IPS DF 6.9 (cell line): ENCODE data around the gene BTN1A1.
A peak's percentile ranks its signal among the peaks of the same experiment; 100 is the strongest.

Experiments
- DNase-seq: peaks from one replicate; pipeline ENCODE4 v3.0.0-alpha.2; 2013; ENCODE audit warnings: low read depth, low spot score
- H3K27ac ChIP-seq: one replicate; pipeline ENCODE4 v1.5.1; 2013; ENCODE audit warnings: low read length, control low read depth
- H3K27me3 ChIP-seq: 2 replicates; pipeline ENCODE4 v1.6.1; 2013; ENCODE audit warnings: mild to moderate bottlenecking, low read length; ENCODE audit not compliant: control insufficient read depth, insufficient read depth
- H3K36me3 ChIP-seq: 2 replicates; pipeline ENCODE4 v1.6.1; 2013; ENCODE audit warnings: low read length; ENCODE audit not compliant: control insufficient read depth, insufficient read depth
- H3K4me1 ChIP-seq: 2 replicates; pipeline ENCODE4 v1.6.1; 2013; ENCODE audit warnings: low read length; ENCODE audit not compliant: control insufficient read depth, insufficient read depth
- H3K4me3 ChIP-seq: 2 replicates; pipeline ENCODE4 v1.5.1; 2013; ENCODE audit warnings: mild to moderate bottlenecking, low read length
- H3K9me3 ChIP-seq: 2 replicates; pipeline ENCODE4 v1.6.1; 2013; ENCODE audit warnings: low read length, inconsistent platforms; ENCODE audit not compliant: control insufficient read depth, insufficient read depth
- WGBS: extraction: QIAGEN DNeasy Blood & Tissue Kit; methylation state at CpG from one replicate; pipeline ENCODE4 v1.1.7; 2013; ENCODE audit warnings: mixed read lengths, missing lambda C conversion rate; ENCODE audit not compliant: insufficient read length, insufficient coverage; 5-methylcytosine and 5-hydroxymethylcytosine counted together

BTN1A1 gene

GRCh38 chr6:26487466-26487865 is 12.6 kb upstream of the BTN1A1 start:
- no peaks in the 10 kb centered on the region for H3K36me3 ChIP-seq
- WGBS: 100% methylated on average over 1 of the region's 1 CpG
- no peak overlapping the region for H3K4me3 ChIP-seq
- DNase-seq: no peak
- H3K27me3 ChIP-seq: no peaks in the 10 kb centered on the region
- H3K9me3 ChIP-seq: no peaks in the 10 kb centered on the region
- no peaks in the 10 kb centered on the region for H3K4me1 ChIP-seq
- no peak overlapping the region for H3K27ac ChIP-seq

DNA sequence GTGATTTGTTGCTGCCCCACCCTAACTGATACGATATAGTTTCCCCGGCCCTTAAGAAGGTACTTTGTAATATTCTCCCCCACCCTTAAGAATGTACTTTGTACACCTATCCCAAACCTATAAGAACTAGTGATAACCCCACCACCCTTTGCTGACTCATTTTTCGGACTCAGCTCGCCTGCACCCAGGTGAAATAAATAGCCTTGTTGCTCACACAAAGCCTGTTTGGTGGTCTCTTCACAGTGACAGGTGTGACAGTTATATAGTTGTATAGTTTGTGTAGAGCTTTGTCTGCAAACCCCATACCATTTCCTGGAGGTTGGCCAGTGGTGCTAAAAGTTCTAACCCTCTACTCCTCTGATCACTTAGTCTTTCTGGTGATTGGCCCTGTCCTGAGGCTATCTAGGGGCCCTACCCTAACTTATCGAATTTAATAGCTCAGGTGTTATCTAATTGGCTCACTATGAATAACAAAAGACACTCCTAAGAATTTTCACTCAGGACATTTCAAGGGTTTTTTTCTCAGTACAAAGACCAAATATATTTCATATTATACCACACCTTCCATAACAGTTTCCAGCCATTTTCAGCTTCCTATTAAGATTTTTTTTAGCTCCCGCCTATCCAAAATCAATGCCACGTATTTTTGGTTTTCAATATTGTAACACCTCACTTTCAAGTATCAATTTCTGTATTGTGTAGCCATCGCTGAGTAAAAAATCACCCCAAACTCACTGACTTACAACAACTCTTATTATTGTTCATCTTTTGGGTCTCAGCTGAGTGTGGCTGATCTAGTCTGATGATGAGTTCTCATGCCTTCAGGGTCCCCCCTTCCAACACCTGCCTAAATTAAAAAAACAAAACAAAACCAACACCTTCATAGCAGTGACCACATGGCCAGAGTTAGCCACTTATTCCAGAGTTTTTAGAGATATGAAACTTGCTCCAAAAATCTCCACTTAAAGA is 9.8 kb upstream of the BTN1A1 start:
- H3K4me3 ChIP-seq: no peak overlapping the region
- H3K36me3 ChIP-seq: no peaks in the 10 kb centered on the region
- H3K27me3 ChIP-seq: no peaks in the 10 kb centered on the region
- WGBS: no CpG with 5 or more reads among the region's 8 CpGs
- H3K9me3 ChIP-seq: no peaks in the 10 kb centered on the region
- no peak for DNase-seq
- H3K27ac ChIP-seq: no peak overlapping the region
- H3K4me1 ChIP-seq: no peaks in the 10 kb centered on the region

DNA sequence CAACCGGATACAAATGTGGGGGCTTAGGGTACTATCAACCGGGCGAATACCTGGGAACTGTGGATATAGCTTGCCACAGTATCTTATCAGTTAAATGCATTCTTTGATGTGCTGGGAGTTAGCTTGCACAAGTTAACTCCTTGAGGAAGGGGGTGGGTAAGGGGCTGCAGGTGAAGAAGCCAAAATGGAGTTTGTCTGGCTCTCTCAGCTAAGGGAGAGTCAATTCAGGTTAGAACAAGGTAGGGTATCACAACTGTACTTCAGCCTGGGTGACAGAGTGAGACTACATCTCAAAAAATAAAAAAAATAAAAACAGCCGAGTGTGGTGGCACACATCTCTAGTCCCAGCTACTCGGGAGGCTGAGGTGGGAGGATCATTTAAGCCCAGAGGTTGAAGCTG is 8.5 kb upstream of the BTN1A1 start:
- no CpG with 5 or more reads among the region's 5 CpGs for WGBS
- no peaks in the 10 kb centered on the region for H3K27me3 ChIP-seq
- H3K27ac ChIP-seq: no peak overlapping the region

GRCh38 chr6:26493258-26493657 is 6.8 kb upstream of the BTN1A1 start:
- DNase-seq: no peak
- H3K36me3 ChIP-seq: no peaks in the 10 kb centered on the region
- no peak overlapping the region for H3K4me3 ChIP-seq
- no peak overlapping the region for H3K27ac ChIP-seq
- no peaks in the 10 kb centered on the region for H3K9me3 ChIP-seq
- no CpG with 5 or more reads among the region's 2 CpGs for WGBS
- no peaks in the 10 kb centered on the region for H3K27me3 ChIP-seq
- no peaks in the 10 kb centered on the region for H3K4me1 ChIP-seq

More for the DNA sequence above, 8.5 kb upstream of the BTN1A1 start:
- Histone ChIP-seq H3K4me1 (no peaks in the 10 kb centered on the region), H3K36me3 (no peaks in the 10 kb centered on the region), H3K9me3 (no peaks in the 10 kb centered on the region), H3K4me3 (no peak overlapping the region)
- no peak for DNase-seq

GRCh38 chr6:26494117-26494516 is 6.0 kb upstream of the BTN1A1 start:
- no peak for DNase-seq
- no peaks in the 10 kb centered on the region for H3K4me1 ChIP-seq
- no peak overlapping the region for H3K27ac ChIP-seq
- no peaks in the 10 kb centered on the region for H3K27me3 ChIP-seq
- no peak overlapping the region for H3K4me3 ChIP-seq
- no CpG with 5 or more reads among the region's 3 CpGs for WGBS
- no peaks in the 10 kb centered on the region for H3K36me3 ChIP-seq
- no peaks in the 10 kb centered on the region for H3K9me3 ChIP-seq

DNA sequence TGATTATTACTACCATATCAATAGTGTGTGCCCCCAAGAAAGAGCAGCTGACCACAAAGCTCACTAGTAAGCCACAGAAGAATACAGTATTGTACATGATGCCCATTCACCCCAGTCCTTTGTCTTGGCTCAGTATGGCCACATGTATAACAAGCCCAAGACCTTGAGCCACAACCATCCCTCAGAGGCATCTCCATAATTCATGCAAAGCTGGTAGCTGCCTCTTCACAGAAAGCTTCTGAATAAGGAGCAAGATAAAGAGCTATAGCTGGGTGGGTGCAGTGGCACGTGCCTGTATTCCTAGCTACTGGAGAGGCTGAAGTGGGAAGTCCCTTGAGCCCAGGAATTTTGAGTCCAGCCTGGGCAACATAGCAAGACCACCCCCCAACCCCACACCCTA is 4.8 kb upstream of the BTN1A1 start:
- H3K9me3 ChIP-seq: no peaks in the 10 kb centered on the region
- H3K27me3 ChIP-seq: no peaks in the 10 kb centered on the region
- DNase-seq: no peak
- WGBS: no CpG with 5 or more reads among the region's 1 CpG
- H3K4me3 ChIP-seq: no peak overlapping the region
- H3K4me1 ChIP-seq: no peaks in the 10 kb centered on the region
- H3K27ac ChIP-seq: no peak overlapping the region
- no peaks in the 10 kb centered on the region for H3K36me3 ChIP-seq

GRCh38 chr6:26497610-26498009 is 2.5 kb upstream of the BTN1A1 start:
- no CpG with 5 or more reads among the region's 4 CpGs for WGBS
- H3K36me3 ChIP-seq: no peaks in the 10 kb centered on the region
- no peak overlapping the region for H3K4me3 ChIP-seq
- peaks cover 16% of the 10 kb centered on the region for H3K27me3 ChIP-seq
- DNase-seq: no peak
- H3K9me3 ChIP-seq: no peaks in the 10 kb centered on the region
- no peak overlapping the region for H3K27ac ChIP-seq
- H3K4me1 ChIP-seq: peaks cover 2% of the 10 kb centered on the region; the same call in 1 of the 2 replicates

GRCh38 chr6:26501482-26501986 is 1.4 kb downstream of the BTN1A1 start:
- no peak for DNase-seq
- no peaks in the 10 kb centered on the region for H3K36me3 ChIP-seq
- H3K27ac ChIP-seq: no peak overlapping the region
- H3K27me3 ChIP-seq: peaks cover 18% of the 10 kb centered on the region
- WGBS: no CpG with 5 or more reads among the region's 49 CpGs
- H3K4me1 ChIP-seq: peaks cover 2% of the 10 kb centered on the region; the same call in 1 of the 2 replicates
- H3K4me3 ChIP-seq: peak overlapping the region; percentile 20; the same call in 1 of the 2 replicates
- no peaks in the 10 kb centered on the region for H3K9me3 ChIP-seq

DNA sequence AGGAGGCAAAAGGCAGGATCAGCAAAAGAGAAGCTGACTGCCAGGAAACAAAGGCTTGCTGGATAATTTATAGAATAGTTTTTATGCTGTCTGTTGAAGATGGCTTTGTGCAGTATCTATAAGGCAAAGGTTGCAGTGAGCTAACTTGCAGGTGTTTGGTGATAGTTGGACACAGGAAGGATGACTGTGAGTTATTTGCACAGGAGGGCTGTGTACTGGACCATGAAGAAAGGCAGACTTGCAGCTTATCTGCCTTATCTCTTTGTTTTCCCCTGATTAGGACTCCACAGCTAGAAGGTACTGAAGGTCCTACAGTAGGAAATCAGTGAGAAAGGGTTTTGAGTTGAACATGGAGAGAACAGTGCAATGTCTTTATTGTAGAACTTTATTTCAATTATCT is 2.1 kb downstream of the BTN1A1 start:
- Histone ChIP-seq H3K4me3 (no peak overlapping the region; the same call in 1 of the 2 replicates), H3K4me1 (peaks cover 2% of the 10 kb centered on the region; the same call in 1 of the 2 replicates), H3K36me3 (no peaks in the 10 kb centered on the region), H3K27ac (no peak overlapping the region), H3K27me3 (peaks cover 18% of the 10 kb centered on the region), H3K9me3 (no peaks in the 10 kb centered on the region)
- DNase-seq: no peak

DNA sequence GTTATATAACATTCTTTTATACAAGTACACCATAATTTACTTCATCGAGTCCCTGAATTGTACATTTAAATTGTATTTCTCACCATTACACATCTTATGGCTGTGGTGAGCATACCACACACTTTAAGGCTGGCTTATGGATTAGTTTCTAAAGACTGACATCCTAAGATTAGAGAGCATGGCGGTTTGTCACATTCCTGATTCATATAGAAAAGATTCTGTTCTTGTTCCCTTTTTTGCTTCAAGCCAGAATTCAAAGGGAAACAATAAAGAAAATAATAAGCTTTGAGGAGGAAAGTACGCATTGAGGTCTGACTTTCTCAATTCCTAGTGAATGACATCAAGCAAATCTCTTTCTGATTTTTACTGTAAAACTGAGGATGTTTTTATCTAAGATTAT is 2.5 kb downstream of the BTN1A1 start:
- no CpG with 5 or more reads among the region's 3 CpGs for WGBS
- no peak for DNase-seq
- Histone ChIP-seq H3K4me1 (peaks cover 2% of the 10 kb centered on the region; the same call in 1 of the 2 replicates), H3K9me3 (no peaks in the 10 kb centered on the region), H3K4me3 (no peak overlapping the region), H3K36me3 (no peaks in the 10 kb centered on the region), H3K27me3 (peaks cover 18% of the 10 kb centered on the region), H3K27ac (no peak overlapping the region)
